Hematopoietic multipotent progenitor cell treated with erythropoietin and hydrocortisone succinate and interleukin-3 and kit ligand, for 6 days (in vitro differentiated cells): ENCODE results near the gene ARMC2.
"Not testable (repeated sequence)": the region's sequence is repeated elsewhere in the genome, so short reads cannot be mapped to it uniquely, and the experiment has no call there.

Experiments
- DNase-seq: peaks from one replicate; pipeline ENCODE4 v3.0.0-alpha.2; 2015

The ARMC2 gene, protein sequence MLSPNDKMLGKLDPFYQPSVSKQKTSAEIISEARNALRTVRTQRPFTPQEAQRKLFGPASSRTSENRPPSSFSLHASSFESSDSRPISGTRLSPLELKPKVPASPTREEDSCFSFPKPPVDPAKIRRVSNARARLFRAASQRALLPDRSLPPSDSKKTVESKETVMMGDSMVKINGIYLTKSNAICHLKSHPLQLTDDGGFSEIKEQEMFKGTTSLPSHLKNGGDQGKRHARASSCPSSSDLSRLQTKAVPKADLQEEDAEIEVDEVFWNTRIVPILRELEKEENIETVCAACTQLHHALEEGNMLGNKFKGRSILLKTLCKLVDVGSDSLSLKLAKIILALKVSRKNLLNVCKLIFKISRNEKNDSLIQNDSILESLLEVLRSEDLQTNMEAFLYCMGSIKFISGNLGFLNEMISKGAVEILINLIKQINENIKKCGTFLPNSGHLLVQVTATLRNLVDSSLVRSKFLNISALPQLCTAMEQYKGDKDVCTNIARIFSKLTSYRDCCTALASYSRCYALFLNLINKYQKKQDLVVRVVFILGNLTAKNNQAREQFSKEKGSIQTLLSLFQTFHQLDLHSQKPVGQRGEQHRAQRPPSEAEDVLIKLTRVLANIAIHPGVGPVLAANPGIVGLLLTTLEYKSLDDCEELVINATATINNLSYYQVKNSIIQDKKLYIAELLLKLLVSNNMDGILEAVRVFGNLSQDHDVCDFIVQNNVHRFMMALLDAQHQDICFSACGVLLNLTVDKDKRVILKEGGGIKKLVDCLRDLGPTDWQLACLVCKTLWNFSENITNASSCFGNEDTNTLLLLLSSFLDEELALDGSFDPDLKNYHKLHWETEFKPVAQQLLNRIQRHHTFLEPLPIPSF

GRCh38 chr6:108848116-108848868 lies at the start of gene ARMC2:
Gene ARMC2 (plus strand): TSS chr6:108848422. CDS start chr6:108854268, 5,846 bp downstream.
- peak; percentile 94 for DNase-seq

- peak; percentile 87 for DNase-seq
Observed at GRCh38 chr6:108798670-108799353, 49.4 kb upstream of the ARMC2 start.

DNA sequence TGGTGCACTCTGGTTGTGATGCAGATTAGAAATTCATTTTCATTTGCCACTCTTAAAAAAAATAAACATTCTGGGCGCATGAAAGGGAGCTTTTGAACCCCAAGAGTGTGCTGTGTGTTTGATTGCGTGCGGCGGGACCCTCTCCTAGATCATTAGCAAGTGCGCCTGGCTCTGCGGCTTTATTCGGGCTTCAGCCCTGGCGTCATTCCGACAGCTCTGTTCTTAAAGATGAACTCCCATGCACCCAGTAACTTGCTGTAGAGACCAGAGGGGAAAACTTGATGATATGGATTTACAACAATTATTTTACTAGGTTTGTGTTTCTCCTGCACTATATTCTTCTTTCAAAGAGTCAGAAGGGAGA lies 48.9 kb upstream of the ARMC2 start:
- no peak for DNase-seq

DNA sequence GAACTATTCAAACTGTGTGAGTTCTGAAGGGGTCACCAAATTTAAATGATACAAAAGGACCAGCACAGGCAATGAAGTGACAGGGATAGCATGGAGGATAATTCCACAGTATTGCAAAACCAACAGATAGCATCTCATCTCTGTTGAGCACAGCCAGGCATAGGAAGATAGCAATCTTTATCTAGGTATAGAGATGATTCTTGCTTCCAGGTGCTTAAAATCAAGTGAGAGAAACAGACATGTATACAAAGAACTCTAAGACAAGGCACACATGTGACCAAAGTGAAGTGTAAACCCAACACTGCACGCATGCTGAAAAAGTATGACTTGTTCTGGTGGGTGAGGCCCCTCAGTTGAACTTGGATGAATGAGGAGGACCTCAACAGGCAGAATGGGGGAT lies 48.4 kb upstream of the ARMC2 start:
- DNase-seq = no peak

DNA sequence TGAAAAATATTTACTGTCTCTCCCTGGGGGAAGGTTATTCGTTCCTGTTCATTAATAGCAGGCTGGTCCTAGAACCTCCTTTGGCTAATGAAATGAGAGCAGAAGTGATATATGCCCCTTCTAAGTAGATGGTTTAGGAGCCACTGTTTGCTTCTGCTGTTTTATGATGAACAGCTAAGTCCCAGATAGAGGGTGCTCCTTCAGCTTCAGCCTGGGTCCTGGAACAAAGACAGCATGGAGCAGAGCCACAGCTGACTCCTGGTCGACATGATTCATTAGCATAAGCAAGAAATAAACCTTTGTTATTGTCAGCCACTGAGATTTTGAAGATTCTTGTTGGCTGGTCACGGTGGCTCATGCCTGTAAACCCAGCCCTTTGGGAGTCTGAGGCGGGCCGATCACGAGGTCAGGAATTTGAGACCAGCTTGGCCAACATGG lies 47.8 kb upstream of the ARMC2 start:
- no peak for DNase-seq

DNA sequence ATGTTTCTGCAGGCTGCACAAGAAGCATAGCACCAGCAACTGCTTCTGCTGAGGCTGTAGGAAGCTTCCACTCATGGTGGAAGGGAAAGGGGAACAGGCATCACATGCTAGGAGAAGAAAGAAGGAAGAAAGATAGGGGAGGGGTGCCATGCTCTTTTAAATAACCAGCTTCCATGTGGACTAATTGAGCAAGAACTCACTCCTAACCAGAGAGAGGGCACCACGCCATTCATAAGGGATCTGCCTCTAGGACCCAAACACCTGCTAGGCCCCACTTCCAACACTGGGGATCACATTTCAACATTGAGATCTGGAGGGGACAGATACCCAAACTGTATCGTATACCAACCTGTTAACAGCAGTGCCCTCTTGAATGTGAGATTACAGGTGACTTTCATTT lies 46.9 kb upstream of the ARMC2 start:
- no peak for DNase-seq

- DNase-seq = no peak
Observed at GRCh38 chr6:108803982-108804490, 44.2 kb upstream of the ARMC2 start.

DNA sequence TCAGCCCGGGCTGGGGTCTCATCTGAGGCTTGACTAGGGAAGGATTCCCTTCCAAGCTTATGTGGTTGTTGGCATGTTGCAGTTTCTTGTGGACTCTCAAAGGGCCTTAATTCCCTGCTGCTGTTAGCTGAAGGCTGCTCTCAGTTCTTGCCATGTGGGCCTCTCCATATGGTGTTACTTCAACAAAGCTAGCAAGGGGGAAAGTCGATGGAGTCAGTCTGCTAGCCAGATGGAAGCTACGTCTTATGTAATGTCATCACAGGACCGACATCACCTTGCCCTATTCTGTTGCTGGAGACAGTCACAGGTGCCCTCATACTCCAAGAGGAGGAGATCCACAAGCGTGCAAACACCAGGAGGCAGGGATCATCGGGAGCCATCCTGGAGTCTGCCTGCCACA lies 43.3 kb upstream of the ARMC2 start:
- DNase-seq = no peak

- DNase-seq = no peak
Observed at GRCh38 chr6:108805611-108806167, 42.5 kb upstream of the ARMC2 start.

DNA sequence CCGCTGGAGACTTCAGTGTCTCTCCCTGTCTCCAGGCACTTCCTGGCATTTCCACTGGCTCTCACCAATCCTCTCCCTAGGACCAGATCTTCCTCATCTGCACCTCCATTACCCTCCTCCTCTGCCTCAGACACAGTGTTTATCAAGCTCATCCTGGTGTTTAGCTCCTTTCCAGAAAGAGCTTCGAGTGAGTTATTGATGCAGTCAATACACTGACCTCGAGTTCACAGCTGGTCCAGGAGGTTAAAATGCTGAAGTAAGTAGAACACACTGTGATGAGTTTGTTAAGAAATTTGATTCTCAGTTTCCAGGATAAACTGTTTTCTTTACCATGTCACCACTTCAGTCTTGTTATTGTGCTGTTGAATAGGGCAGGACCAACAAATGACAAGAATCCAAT lies 42.1 kb upstream of the ARMC2 start:
- no peak for DNase-seq

GRCh38 chr6:108806665-108807064 lies 41.6 kb upstream of the ARMC2 start:
- DNase-seq = no peak

DNA sequence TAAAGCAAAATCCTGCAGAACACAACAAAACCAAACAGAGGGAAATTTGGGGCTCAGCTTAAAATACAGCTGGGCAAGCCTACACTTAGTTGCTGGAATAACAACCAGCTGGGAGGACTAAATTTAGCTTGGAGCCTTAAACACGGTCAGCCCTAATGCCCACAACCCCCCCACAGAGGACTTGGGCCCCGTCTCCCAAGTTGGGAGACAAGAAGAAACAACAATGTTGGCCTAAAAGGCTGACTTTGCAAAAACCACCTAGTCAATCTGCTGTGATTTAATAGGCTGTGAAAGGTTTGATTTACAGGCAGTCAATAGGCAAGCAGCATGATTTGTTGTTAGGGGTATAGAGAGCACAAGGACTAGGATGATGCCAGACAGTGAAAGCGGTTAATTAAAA lies 40.3 kb upstream of the ARMC2 start:
- no peak for DNase-seq

- DNase-seq = no peak
Observed at GRCh38 chr6:108809211-108809610, 39.0 kb upstream of the ARMC2 start.

- DNase-seq = no peak
Observed at GRCh38 chr6:108810057-108810643, 38.1 kb upstream of the ARMC2 start.

DNA sequence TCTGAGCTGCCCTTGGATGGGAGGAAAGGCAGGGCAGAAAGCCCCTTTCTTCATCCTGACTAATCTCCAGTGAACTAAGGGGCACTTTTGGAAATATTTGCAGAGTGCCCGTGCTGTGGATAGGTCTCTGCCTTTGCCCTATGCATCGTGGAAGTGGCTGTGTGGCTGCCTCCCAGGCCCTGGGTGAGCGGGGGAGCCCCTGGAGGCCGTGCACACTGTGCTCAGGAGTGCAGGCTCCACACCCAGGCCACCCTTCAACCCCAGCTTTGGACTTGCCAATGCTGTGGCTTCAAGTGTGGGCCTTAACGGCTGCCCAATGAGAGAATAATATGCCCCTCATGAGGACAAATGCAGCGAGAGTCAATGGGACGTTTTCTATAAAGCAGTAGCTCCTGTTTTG lies 36.7 kb upstream of the ARMC2 start:
- no peak for DNase-seq

- not testable (repeated sequence) for DNase-seq
Observed at GRCh38 chr6:108813218-108813617, 35.0 kb upstream of the ARMC2 start.

- DNase-seq = not testable (repeated sequence)
Observed at GRCh38 chr6:108817276-108817675, 30.9 kb upstream of the ARMC2 start.

DNA sequence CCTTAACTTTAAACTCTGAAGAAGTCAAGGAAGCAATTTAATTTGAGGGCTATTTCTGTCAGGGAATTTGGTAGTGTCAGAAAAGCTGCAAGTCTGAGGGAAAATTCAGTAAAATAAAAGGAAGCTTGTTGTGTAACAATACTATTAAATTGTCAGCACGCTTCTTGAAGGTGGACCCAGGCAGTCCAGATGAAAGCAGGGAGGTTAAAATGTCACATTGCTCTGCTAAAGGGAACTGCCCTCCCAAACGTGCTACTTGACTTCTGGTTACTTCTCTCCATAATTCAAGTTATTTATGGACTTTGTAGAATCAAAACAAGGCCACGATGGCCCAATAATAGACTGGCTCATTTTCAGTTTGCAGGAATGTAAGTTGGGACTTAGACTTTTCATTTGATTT lies 28.2 kb upstream of the ARMC2 start:
- no peak for DNase-seq

DNA sequence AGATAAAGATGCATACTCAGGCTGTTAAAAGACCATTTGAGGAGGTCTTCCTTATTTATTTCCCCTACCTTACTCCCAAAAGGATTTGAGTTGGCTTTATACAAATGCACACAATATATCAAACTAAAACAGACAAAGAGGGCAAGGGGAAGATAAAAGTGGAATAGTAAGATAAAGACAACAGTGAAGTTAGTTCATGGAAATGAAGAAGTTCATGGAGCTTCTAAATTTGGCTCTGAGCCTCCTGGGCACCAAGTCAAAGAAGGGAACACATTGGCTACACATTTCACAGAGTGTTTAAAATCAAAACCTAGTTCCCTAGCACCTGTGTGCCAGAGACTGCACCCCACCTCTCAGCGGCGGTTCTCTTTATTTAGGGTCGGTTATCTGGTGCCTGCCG lies 25.8 kb upstream of the ARMC2 start:
- peak; percentile 53 for DNase-seq

DNA sequence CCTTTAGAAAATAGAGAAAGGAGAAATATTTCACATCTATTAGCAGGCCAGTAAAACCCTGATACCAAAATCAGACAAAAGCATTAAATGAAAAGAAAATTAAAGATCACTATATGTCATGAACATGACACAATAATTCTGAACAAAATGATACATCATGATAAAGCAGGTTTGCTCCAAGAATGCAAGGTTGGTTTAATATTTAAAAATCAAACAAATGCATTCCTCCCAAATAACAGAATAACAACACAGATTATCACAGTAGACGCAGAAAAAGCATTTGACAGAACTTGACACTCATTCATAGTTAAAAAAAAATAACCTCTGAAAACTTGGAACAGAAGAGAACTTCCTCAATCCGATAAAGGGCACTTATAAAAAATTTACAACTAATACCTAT lies 22.9 kb upstream of the ARMC2 start:
- no peak for DNase-seq

DNA sequence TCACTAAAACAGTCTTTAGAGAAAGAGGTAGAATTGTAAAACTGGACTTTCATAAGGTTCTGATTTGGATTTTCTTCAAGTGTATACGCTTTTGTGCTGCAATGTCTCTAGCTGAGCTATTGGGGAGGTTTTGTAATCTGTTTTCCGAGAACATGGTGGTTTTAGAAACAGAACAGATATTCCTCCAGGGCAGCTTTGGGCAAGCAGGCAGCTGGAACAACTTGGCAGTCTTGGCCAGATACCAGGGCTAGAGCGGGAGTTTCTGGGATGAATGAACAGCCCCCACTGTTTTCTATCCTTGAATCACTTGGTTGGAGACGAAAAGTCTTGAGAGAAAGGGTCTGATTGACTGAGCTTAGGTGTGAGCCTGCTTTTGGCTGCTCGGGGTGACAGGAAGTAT lies 17.1 kb upstream of the ARMC2 start:
- DNase-seq = no peak

DNA sequence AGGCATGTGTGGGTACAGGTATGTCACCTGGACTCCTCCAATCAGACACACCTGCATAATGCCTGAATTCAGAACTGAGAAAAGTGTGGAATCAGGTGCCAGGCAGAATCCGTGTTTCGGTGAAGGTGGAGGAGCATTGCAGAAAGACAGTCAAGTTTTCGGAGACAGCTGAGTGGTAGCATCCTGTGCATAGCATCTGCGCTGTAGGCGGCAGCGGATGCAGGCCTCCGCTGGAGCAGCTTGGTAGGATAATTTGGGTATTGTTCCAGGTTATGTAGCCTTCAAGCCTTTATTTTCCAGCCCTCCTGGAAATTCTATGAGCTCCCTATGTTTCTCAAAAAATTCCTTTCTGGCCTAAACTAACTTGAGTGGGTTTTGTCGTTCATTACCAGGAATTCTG lies 15.5 kb upstream of the ARMC2 start:
- DNase-seq = no peak
